GM21381 (cell line): ENCODE data around the gene RPS4Y2.

Experiments
- ATAC-seq: cut with Tn5 transposase; IDR thresholded peaks from one replicate; pipeline ENCODE4 v1.9.1; 2021; ENCODE audit warnings: mild to moderate bottlenecking, moderate library complexity; ENCODE audit not compliant: unreplicated experiment

RPS4Y2 gene

DNA sequence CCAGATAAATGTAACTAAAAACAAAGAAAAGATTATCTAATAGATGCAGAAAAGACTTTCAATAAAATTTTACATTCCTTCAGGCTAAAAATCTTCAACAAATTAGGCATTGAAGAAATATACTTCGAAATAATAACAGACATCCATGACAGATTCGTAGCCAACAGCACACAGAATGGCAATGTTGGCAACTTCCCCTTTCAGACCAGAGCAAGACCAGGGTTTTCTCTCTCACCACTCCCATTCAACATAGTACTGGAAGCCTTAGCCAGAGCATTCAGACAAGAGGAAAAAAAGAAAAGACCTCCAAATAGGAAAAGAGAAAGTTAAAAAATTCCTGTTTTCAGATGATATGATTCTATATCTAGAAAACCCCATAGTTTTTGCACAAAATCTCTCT lies 61.2 kb downstream of the RPS4Y2 start:
- no peak for ATAC-seq
